SIG-M5 (cell line): ENCODE measurements around the gene FADS3.

Experiments used
- DNase-seq: peaks from one replicate; lab custom pipeline; 2025; lab: John Stamatoyannopoulos, UW

Gene FADS3

GRCh38 chr11:61879152-61879551 is 12.2 kb downstream of the FADS3 start:
- DNase-seq = no peak

- DNase-seq = no peak
Observed at GRCh38 chr11:61875698-61876097, 15.6 kb downstream of the FADS3 start.

- DNase-seq = no peak
Observed at GRCh38 chr11:61874853-61875252, 16.5 kb downstream of the FADS3 start.

GRCh38 chr11:61874377-61874809 is 17.0 kb downstream of the FADS3 start:
- DNase-seq = no peak

- DNase-seq = no peak
Observed at GRCh38 chr11:61873588-61874376, 17.6 kb downstream of the FADS3 start.

GRCh38 chr11:61872935-61873565 is 18.3 kb downstream of the FADS3 start:
- DNase-seq = no peak

GRCh38 chr11:61871158-61871597 is 20.2 kb downstream of the FADS3 start:
- no peak for DNase-seq

- no peak for DNase-seq
Observed at GRCh38 chr11:61870541-61871031, 20.8 kb downstream of the FADS3 start.

- DNase-seq = no peak
Observed at GRCh38 chr11:61869708-61870451, 21.5 kb downstream of the FADS3 start.

GRCh38 chr11:61869429-61869707 is 22.0 kb downstream of the FADS3 start:
- no peak for DNase-seq

GRCh38 chr11:61868571-61869428 is 22.5 kb downstream of the FADS3 start:
- DNase-seq = no peak

- no peak for DNase-seq
Observed at GRCh38 chr11:61866958-61867343, 24.4 kb downstream of the FADS3 start.

- no peak for DNase-seq
Observed at GRCh38 chr11:61866231-61866957, 25.0 kb downstream of the FADS3 start.

GRCh38 chr11:61864814-61865775 is 26.2 kb downstream of the FADS3 start:
- no peak for DNase-seq

- no peak for DNase-seq
Observed at GRCh38 chr11:61863548-61864081, 27.7 kb downstream of the FADS3 start.

GRCh38 chr11:61862714-61863547 is 28.4 kb downstream of the FADS3 start:
- DNase-seq = no peak

- DNase-seq = no peak
Observed at GRCh38 chr11:61861634-61862033, 29.7 kb downstream of the FADS3 start.

GRCh38 chr11:61860054-61860903 is 31.1 kb downstream of the FADS3 start:
- no peak for DNase-seq
